ENCODE data around the gene HSPA4. TPM values are rescaled to one million over a fixed set of nuclear protein-coding genes. Genes with fewer than 3 reads are reported as not detected.

The HSPA4 gene
- total RNA-seq, 1 experiment from 2014 or later: 300 TPM

GRCh38 chr5:133111299-133111698 lies 59.5 kb downstream of the HSPA4 start:
- H3K9me3 ChIP-seq: no peaks in the 10 kb centered on the region
- H3K4me3 ChIP-seq: no peak overlapping the region
- peak; percentile 74 for DNase-seq
- H3K36me3 ChIP-seq: no peaks in the 10 kb centered on the region; the same call in 1 of the 2 replicates
- H3K27me3 ChIP-seq: no peaks in the 10 kb centered on the region; the same call in 1 of the 2 replicates

GRCh38 chr5:133112026-133112660 lies 60.3 kb downstream of the HSPA4 start:
- H3K27me3 ChIP-seq: no peaks in the 10 kb centered on the region; the same call in 1 of the 2 replicates
- H3K9me3 ChIP-seq: no peaks in the 10 kb centered on the region
- no peaks in the 10 kb centered on the region for H3K36me3 ChIP-seq
- no peak for DNase-seq
- H3K4me3 ChIP-seq: no peak overlapping the region

DNA sequence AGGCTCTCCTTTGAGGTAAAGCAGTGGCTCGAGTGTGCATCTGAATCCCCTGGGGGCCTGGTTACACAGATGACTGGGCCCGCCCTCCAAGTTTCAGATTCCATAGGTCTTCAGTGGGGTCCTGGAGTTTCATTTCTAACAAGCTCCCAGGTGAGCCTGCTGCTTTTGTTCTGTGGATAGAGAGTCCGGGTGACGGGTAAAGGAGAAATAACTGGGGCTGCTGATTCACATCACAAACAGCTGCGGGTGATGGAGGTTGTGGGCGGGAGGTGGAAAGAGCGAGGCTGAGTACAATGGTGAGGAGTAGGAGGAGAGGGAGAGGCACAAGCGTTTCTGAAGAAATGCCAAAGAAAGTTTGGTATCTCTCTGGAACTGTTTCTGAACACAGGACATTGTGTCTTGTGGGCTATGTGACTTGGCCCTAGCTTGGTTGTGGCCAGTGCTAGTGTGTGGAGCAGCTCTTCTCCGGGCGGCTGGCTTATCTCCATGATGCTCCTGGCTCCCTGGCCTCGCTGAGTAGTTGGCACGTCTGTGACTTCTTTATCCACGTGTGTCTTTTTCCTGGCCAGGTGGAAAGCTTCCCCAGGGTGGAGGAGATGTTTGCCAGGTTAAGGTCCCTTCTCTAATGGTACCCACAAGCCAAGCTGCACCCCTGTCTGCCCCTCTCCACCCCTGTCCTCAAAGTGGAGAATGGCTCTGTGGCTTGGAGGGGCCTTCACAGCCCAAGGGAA lies 61.7 kb downstream of the HSPA4 start:
- H3K36me3 ChIP-seq: no peaks in the 10 kb centered on the region
- no peaks in the 10 kb centered on the region for H3K27me3 ChIP-seq
- no peak for DNase-seq

GRCh38 chr5:133114166-133114932 lies 62.5 kb downstream of the HSPA4 start:
- no peak overlapping the region for H3K4me3 ChIP-seq
- H3K9me3 ChIP-seq: no peaks in the 10 kb centered on the region
- no peaks in the 10 kb centered on the region for H3K36me3 ChIP-seq
- no peaks in the 10 kb centered on the region for H3K27me3 ChIP-seq
- no peak for DNase-seq

More for the DNA sequence above, 61.7 kb downstream of the HSPA4 start:
- no peak overlapping the region for H3K4me3 ChIP-seq
- no peaks in the 10 kb centered on the region for H3K9me3 ChIP-seq

DNA sequence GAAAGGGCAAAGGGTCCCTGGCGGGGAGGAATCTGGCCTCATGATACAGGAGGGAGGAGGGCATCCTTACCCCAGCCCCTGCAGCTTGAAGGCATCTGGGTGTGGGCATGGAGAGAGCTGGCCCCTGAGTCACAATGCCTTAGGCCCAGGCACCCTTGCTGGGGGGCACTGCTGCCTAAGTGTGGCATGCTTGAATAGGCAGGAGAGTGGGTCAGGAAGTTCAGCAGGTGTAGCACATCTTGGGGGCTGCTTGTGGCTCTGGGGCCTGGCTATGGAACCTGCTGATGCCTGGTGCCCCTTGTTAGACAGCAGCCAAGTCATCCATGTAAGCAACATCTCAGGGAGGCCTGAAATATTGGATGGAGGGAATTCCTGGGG lies 63.1 kb downstream of the HSPA4 start:
- Histone ChIP-seq H3K27me3 (no peaks in the 10 kb centered on the region), H3K9me3 (no peaks in the 10 kb centered on the region), H3K4me3 (no peak overlapping the region), H3K36me3 (no peaks in the 10 kb centered on the region)
- no peak for DNase-seq

GRCh38 chr5:133116601-133117000 lies 64.8 kb downstream of the HSPA4 start:
- no peaks in the 10 kb centered on the region for H3K9me3 ChIP-seq
- H3K36me3 ChIP-seq: no peaks in the 10 kb centered on the region
- no peak for DNase-seq

GRCh38 chr5:133117166-133117911 lies 65.5 kb downstream of the HSPA4 start:
- Histone ChIP-seq H3K9me3 (no peaks in the 10 kb centered on the region), H3K4me3 (no peak overlapping the region), H3K27me3 (no peaks in the 10 kb centered on the region), H3K36me3 (no peaks in the 10 kb centered on the region)
- DNase-seq: no peak

More at GRCh38 chr5:133116601-133117000, 64.8 kb downstream of the HSPA4 start:
- H3K27me3 ChIP-seq: no peaks in the 10 kb centered on the region
- no peak overlapping the region for H3K4me3 ChIP-seq

GRCh38 chr5:133117912-133118445 lies 66.2 kb downstream of the HSPA4 start:
- DNase-seq: no peak
- Histone ChIP-seq H3K4me3 (no peak overlapping the region), H3K36me3 (no peaks in the 10 kb centered on the region), H3K27me3 (no peaks in the 10 kb centered on the region), H3K9me3 (no peaks in the 10 kb centered on the region)

GRCh38 chr5:133118741-133119140 lies 66.9 kb downstream of the HSPA4 start:
- H3K9me3 ChIP-seq: no peaks in the 10 kb centered on the region
- H3K4me3 ChIP-seq: no peak overlapping the region
- no peak for DNase-seq
- no peaks in the 10 kb centered on the region for H3K36me3 ChIP-seq
- no peaks in the 10 kb centered on the region for H3K27me3 ChIP-seq

DNA sequence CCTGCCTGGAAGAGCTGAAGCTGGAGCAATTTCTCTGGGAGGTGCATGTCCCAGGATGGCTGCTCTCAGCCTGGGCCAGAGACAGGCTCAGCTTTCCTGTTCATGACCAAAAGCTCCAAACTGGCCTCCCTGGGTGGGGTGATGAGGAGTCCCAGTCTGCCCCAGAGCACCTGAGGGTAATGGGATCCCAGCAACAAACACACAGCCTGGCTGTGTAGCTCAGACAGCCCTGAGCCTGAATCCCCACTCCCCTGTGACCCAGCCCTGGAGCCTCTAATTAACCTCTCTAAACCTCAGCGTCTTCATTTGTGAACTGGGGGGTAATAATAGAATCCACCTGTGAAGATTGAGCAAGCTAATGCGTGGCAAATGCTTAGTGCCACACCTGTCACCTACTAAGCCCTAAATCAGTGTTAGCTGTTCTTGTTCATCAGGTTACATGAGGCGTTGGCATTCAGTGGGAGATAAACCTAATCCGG lies 67.5 kb downstream of the HSPA4 start:
- Histone ChIP-seq H3K9me3 (no peaks in the 10 kb centered on the region), H3K36me3 (no peaks in the 10 kb centered on the region), H3K4me3 (no peak overlapping the region), H3K27me3 (no peaks in the 10 kb centered on the region)
- DNase-seq: no peak

DNA sequence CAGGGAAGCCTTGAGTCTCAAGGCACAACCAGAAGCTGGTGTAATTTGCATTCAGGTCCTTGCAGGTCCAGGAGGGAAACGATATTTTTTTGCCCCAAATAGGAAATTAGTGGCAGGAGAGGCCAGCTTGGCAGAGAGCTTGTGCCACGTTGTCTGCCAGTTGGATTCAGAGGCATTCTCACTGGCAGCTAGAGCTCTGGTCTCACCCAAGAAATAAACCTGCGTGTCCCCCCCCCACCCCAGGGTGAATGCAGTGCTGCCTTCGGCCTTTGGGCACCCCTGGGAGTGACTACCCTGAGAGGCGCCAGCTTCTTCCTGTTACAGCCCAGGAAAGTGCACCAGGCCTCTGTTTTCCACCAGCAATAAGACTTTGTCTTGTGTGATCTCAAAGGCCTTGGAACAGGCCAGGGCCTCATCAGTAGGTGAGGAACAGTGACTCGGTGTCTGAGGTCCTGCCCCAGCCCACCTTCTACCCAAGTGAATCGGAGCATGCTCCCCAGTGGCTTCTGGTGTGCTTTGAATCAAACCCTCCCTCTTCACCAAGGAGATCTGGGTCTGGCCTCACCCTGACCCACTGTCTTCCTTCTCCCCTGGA lies 68.4 kb downstream of the HSPA4 start:
- Histone ChIP-seq H3K9me3 (no peaks in the 10 kb centered on the region), H3K27me3 (no peaks in the 10 kb centered on the region), H3K4me3 (no peak overlapping the region), H3K36me3 (no peaks in the 10 kb centered on the region)
- DNase-seq: no peak

DNA sequence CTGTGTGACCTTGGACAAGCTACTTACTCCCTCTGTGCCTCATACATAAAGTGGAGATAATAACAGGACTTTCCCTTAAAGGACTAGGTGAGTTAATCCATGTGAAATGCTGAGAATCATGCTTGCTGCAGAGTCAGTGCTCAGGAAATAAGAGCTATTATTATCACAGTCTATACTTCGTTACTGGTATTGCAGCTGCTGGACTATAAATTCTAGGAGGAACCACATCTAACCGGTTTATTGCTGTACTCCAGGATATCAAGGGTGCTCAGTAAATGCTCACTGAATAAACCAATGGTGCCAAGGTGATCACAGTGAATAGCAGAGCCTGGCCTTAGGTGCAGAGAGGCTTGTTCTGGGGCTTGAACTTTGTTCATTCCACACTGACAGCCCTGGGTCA lies 69.3 kb downstream of the HSPA4 start:
- no peak for DNase-seq
- Histone ChIP-seq H3K4me3 (no peak overlapping the region), H3K36me3 (no peaks in the 10 kb centered on the region), H3K27me3 (no peaks in the 10 kb centered on the region), H3K9me3 (no peaks in the 10 kb centered on the region)

- H3K27me3 ChIP-seq: no peaks in the 10 kb centered on the region
- no peak overlapping the region for H3K4me3 ChIP-seq
- DNase-seq: no peak
- no peaks in the 10 kb centered on the region for H3K9me3 ChIP-seq
- H3K36me3 ChIP-seq: no peaks in the 10 kb centered on the region
Observed at GRCh38 chr5:133121611-133122150, 69.9 kb downstream of the HSPA4 start.

DNA sequence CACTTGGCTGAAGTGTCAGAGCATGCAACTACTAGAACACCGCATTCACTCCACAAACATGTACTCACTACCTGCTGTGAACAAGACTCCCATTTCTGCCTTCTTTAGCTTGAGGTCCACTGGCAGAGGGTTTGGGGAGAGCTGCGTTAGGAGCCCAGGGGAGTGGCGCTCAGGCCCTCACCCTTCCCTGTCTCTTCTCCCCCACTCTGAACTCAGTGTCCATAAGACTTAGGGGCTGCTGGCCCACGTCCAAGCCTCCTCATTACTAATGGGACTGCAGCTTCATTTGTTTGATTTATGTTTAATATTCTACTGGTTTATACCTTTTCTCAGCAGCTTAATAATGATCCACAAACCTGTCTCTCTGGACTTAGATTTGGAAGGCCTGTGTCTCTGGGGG lies 70.9 kb downstream of the HSPA4 start:
- H3K36me3 ChIP-seq: no peaks in the 10 kb centered on the region
- no peaks in the 10 kb centered on the region for H3K27me3 ChIP-seq
- H3K9me3 ChIP-seq: no peaks in the 10 kb centered on the region
- no peak for DNase-seq
- H3K4me3 ChIP-seq: no peak overlapping the region

GRCh38 chr5:133123297-133123696 lies 71.5 kb downstream of the HSPA4 start:
- Histone ChIP-seq H3K36me3 (no peaks in the 10 kb centered on the region), H3K4me3 (no peak overlapping the region), H3K9me3 (no peaks in the 10 kb centered on the region), H3K27me3 (no peaks in the 10 kb centered on the region)
- DNase-seq: no peak

GRCh38 chr5:133124891-133125290 lies 73.1 kb downstream of the HSPA4 start:
- DNase-seq: no peak

More at GRCh38 chr5:133124891-133125290, 73.1 kb downstream of the HSPA4 start:
- H3K9me3 ChIP-seq: no peaks in the 10 kb centered on the region
- no peak overlapping the region for H3K4me3 ChIP-seq
- H3K36me3 ChIP-seq: no peaks in the 10 kb centered on the region
- no peaks in the 10 kb centered on the region for H3K27me3 ChIP-seq
